HL-60 (cell line): Measurements from ENCODE around the gene PPFIA2.

Experiments
- DNase-seq, 2 experiments: peaks; one replicate each; pipeline ENCODE4 v3.0.0-alpha.2; 2010 to 2020; ENCODE audit warnings: low read depth in 1 of 2, low spot score in 1 of 2
- H3K27ac ChIP-seq: fragments of 250-450 bp; sonication (Bioruptor Pico); replicated peaks from 2 replicates; pipeline ENCODE4 v1.5.1; 2020; ENCODE audit warnings: mild to moderate bottlenecking, moderate library complexity
- H3K27me3 ChIP-seq: fragments of 250-450 bp; sonication (Bioruptor Pico); 2 replicates; pipeline ENCODE4 v1.5.1; 2021; ENCODE audit warnings: mild to moderate bottlenecking, moderate library complexity; ENCODE audit not compliant: insufficient read depth, poor library complexity, severe bottlenecking
- H3K4me3 ChIP-seq: replicated peaks from 2 replicates; pipeline ENCODE4 v1.5.1; 2011; ENCODE audit warnings: mild to moderate bottlenecking, control low read depth, low read length; ENCODE audit not compliant: insufficient read depth
- CTCF ChIP-seq: IDR thresholded peaks from one replicate; pipeline ENCODE4 v1.5.1; 2011; ENCODE audit warnings: low read length, control low read depth, inconsistent platforms; ENCODE audit not compliant: insufficient read depth
- GABPA ChIP-seq: IDR thresholded peaks from 2 replicates; pipeline ENCODE4 v1.6.1; 2012; ENCODE audit warnings: low read depth
- POLR2AphosphoS5 ChIP-seq: IDR thresholded peaks from 2 replicates; pipeline ENCODE4 v1.6.1; 2012; ENCODE audit warnings: low read depth
- REST ChIP-seq: IDR thresholded peaks from 2 replicates; pipeline ENCODE4 v1.6.1; 2012; ENCODE audit warnings: low read depth; ENCODE audit not compliant: insufficient replicate concordance
- SPI1 ChIP-seq: IDR thresholded peaks from 2 replicates; pipeline ENCODE4 v1.6.1; 2012; ENCODE audit warnings: low read depth, mild to moderate bottlenecking, borderline replicate concordance

Gene PPFIA2

GRCh38 chr12:81375969-81376368, 383.2 kb downstream of the PPFIA2 start:
- no peak for DNase-seq
- TF ChIP-seq CTCF (no peak), SPI1 (no peak), GABPA (no peak), REST (no peak), POLR2AphosphoS5 (no peak)
- Histone ChIP-seq H3K4me3 (no peak overlapping the region), H3K27me3 (no peaks in the 10 kb centered on the region), H3K27ac (no peak overlapping the region)

- no peak overlapping the region for H3K27ac ChIP-seq
- no peak for DNase-seq
- H3K27me3 ChIP-seq: no peaks in the 10 kb centered on the region
- TF ChIP-seq POLR2AphosphoS5: no peak
- TF ChIP-seq REST: no peak
- TF ChIP-seq CTCF: no peak
- no peak for TF ChIP-seq SPI1
- no peak for TF ChIP-seq GABPA
- no peak overlapping the region for H3K4me3 ChIP-seq
These were observed 388.7 kb downstream of the PPFIA2 start for GRCh38 chr12:81370456-81370855.

- TF ChIP-seq SPI1 (no peak), GABPA (no peak), REST (no peak), CTCF (no peak), POLR2AphosphoS5 (no peak)
- no peak overlapping the region for H3K27ac ChIP-seq
- H3K27me3 ChIP-seq: no peaks in the 10 kb centered on the region
- no peak overlapping the region for H3K4me3 ChIP-seq
- no peak for DNase-seq
These were observed 390.0 kb downstream of the PPFIA2 start for GRCh38 chr12:81369175-81369574.
